Activated CD4-positive, alpha-beta T cell treated with anti-CD3 and anti-CD28 coated beads for 4 hours (primary cell): ENCODE results near the gene MINK1.
"Not testable (repeated sequence)": the region's sequence is repeated elsewhere in the genome, so short reads cannot be mapped to it uniquely, and the experiment has no call there.

Source experiments
- DNase-seq, 2 donors: peaks; one replicate each; pipeline ENCODE4 v3.0.0-alpha.2; 2020

Gene MINK1

DNA sequence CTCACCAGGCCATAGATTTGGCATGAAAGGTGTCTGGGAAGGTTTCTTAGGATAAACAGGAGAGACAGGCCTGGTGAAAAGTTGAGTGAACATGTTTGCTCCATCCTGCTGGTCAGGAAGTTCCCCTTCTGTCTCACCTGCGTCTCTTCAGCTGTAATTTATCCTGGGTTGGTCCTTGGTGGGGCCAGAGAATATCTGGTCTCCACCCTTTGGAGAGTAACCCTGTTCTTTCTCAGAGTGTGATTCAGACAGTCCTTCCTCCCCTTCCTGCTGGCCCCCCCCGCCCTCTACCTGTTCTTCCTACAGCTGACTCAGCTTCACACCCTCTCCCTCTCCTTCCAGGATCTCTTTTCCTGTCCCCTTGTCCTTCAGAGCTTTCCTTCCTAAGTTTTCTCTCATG lies 17.1 kb downstream of the MINK1 start:
- DNase-seq, result no peak

DNA sequence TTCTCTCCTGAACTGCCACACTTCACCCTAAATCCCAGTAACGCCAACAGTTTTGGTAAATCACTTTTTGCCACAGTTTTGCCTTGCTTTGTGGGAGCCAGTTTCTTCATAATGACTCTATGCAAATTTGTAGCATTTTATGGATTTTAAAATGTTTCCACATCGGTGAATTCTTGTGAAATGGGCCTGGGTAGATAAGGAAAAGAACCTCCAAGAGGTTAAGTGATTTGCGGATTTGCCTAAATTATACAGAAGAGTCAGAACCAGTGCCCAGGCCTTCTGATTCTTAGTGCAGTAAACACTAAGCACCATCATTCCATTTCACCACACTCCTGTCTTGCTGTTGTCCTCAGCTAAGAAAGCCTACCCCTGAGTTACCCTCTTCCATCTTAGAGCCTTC lies 17.9 kb downstream of the MINK1 start:
- no peak for DNase-seq

DNA sequence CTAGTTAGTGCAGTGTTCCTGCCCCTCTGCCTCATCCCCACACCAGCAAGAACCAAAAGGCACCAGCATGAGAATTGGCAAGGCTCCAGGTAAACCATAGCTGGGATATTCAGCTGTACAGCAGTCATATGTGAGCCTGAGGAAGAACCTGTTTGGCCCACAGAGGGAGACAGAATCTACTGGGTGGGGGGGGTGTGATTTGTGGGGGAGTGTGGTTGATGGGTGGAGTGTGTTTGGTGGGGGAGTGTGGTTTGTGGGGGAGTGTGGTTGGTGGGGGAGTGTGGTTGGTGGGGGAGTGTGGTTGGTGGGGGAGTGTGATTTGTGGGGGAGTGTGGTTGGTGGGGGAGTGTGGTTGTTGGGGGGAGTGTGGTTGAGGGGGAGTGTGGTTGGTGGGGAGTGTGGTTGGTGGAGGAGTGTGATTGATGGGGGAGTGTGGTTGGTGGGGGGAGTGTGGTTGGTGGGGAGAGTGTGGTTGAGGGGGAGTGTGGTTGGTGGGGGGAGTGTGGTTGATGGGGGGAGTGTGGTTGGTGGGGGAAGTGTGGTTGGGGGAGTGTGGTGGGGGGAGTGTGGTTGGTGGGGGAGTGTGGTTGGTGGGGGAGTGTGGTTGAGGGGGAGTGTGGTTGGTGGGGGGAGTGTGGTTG lies 19.5 kb downstream of the MINK1 start:
- DNase-seq, result no peak

- no peak for DNase-seq
Observed at GRCh38 chr17:4853208-4853671, 20.1 kb downstream of the MINK1 start.

DNA sequence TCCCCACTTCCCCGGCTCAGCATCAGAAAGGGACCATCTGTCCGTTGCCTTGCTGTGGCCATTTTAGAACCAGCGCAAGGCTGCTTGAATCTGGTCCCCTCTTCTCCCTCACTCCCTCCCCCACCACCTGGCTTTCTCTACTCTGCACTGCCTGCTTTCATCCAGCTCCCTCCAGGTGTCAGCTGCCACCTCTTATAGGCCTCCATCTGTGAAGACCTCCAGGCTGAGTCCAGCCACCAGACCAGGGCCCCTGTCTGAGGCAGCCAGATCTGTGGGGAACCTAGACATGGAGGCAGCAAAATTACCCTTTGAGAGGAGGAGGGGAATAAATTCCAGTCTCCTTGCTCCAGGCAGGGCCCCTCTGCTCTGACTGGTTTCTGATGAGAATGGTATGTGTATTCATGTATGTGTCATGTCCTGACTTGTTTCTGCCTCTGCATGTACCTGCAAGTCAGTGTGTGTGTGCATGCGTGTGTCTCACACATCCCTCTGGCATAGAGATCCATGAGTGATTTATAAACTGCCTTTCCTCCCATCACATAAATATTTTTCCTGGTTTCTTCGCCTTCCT lies 21.1 kb downstream of the MINK1 start:
- no peak for DNase-seq

- no peak for DNase-seq
Observed at GRCh38 chr17:4856271-4856936, 23.3 kb downstream of the MINK1 start.

DNA sequence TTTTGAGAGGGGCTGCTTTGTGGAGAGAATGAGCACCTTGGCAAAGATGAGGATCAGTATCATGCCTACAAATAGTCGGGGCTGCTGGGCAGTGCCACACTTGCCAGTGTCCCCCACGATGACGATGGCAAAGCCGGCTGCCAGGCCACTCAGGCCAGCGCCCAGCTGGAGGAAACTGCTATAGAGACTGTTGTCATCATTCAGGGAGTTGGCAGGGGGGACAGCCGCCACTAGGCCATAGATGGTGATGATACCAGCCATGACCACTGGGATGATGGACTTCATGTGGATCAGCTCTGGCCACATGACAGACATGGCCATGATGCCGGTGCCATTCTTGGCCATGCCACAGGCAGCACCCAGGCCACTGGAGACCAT lies 23.8 kb downstream of the MINK1 start:
- no peak for DNase-seq

DNA sequence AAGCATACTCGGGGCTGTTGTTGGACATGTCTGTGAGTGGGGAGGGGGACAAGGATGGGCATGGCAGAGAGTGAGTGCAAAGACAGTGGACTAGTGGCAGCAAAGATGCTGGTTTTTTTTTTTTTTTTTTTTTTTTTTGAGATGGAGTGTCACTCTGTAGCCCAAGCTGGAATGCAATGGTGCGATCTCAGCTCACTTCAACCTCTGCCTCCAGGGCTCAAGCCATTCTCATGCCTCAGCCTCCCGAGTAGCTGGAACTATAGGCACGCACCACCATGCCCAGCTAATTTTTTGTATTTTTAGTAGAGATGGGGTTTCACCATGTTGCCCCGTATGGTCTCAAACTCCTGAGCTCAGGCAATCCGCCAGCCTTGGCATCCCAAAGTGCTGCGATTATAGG lies 24.2 kb downstream of the MINK1 start:
- DNase-seq, result not testable (repeated sequence)

DNA sequence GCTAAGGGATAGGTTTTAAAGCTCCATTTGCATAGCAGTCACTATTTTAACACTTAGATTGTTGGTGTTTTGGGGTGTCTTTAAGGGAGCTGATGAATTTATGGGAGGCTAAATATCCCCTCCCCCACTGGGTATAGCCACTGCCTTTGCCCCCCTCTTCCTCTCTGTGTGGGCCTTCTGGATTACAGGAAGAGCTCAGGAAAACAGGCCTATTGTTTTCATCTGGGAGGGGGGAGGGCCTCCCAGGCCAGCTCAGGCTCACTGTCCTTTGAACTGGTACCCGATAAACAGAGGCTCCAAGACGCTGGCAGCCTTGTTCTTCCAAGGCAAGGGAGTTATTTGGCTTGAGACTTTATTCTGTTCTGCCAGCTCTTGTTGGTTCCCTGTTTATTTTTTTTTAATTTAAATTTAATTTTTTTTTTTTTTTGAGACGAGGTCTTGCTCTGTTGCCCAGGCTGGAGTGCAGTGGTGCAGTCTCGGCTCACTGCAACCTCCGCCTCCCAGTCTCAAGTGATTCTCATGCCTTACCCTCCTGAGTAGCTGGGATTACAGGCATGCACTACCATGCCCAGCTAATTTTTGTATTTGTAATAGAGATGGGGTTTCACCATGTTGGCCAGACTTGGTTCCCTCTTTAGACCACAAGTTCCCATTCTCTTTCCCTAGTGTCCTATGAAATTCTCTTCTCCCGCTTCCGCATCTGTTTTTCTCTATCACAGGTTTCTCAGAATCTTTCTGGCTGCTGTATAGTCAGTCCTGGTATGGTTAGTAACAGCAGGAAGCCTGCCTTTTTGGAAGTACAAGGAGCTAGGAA lies 25.1 kb downstream of the MINK1 start:
- DNase-seq, result no peak

DNA sequence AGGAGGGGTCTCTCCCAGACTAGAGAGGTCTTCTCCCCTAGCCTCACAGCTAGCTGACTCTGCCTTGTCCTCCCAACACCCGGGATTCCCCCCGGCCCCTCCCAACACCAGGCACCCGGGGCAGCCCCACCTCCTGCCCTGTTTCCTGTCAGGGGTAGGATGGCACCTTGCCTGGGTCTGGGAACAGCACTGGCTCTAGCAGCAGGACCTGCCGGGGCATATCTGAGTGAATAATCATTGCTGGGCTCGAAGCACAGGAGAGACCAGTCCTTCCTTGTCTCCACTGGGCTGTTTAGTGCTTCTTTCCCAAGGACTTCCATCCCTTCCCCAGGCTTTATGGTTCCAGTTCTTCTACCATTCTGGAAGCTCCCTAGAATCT lies 25.7 kb downstream of the MINK1 start:
- no peak for DNase-seq

- no peak for DNase-seq
Observed at GRCh38 chr17:4859816-4860625, 26.9 kb downstream of the MINK1 start.

DNA sequence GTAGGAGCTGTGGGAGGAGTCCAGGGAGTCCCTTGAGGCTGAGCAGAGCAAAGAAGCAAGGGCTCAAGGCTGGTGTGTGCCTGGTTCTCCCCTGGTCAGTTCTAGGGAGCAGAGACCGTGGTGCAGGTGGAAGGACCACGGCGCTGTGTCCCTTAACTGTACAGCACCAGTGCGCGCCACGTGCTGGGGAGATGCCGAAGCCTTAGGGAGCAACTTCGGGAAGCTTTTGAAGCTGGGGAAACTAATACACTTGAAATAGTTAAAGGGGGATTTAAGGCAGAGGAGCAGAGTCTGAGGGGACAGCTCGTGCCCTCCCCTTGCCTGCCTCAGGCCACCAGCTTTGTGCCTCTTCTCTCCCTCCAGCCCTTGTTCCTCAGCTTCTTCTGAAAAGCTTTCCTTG lies 27.5 kb downstream of the MINK1 start:
- DNase-seq, result no peak

DNA sequence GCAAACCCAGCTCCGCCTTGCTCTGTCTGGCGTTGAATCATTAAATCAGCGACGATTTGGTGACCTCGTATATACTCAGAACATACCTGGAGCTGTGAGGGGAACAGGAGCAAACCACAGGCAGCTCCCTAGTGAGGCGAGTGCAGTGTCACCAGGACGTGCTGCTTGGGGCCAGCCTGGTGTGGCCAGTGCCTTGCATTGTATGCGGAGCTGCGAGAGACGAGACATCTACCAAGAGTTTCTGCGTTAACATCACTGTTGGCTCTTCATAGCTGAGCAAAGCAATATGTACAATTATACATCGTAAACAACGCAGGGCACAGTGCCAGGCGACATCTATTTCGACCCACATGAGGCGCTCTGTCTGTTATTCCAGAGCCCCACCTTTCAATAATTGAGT lies 27.9 kb downstream of the MINK1 start:
- DNase-seq, result no peak

GRCh38 chr17:4862720-4863119 lies 29.6 kb downstream of the MINK1 start:
- no peak for DNase-seq

DNA sequence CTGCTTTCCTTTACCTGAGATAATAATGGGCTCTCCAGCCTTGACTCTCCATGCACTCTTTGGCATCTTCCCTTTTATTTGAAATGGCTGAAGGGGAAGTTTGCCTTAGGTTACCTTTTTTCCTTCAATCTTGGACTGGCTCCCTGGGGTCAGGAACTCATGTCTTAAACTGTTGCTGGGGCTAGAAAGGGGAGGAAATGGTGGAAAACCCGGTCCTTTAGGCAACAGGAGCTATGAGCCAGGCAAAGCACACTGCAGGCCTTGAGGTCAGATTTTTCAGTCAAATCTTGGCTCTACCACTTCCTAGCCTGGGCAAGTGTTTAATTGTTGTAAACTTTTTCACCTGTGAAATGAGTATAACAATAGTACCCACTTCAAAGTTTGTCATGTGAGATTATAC lies 30.2 kb downstream of the MINK1 start:
- DNase-seq, result no peak

- DNase-seq, result not testable (repeated sequence)
Observed at GRCh38 chr17:4867535-4867934, 34.4 kb downstream of the MINK1 start.

DNA sequence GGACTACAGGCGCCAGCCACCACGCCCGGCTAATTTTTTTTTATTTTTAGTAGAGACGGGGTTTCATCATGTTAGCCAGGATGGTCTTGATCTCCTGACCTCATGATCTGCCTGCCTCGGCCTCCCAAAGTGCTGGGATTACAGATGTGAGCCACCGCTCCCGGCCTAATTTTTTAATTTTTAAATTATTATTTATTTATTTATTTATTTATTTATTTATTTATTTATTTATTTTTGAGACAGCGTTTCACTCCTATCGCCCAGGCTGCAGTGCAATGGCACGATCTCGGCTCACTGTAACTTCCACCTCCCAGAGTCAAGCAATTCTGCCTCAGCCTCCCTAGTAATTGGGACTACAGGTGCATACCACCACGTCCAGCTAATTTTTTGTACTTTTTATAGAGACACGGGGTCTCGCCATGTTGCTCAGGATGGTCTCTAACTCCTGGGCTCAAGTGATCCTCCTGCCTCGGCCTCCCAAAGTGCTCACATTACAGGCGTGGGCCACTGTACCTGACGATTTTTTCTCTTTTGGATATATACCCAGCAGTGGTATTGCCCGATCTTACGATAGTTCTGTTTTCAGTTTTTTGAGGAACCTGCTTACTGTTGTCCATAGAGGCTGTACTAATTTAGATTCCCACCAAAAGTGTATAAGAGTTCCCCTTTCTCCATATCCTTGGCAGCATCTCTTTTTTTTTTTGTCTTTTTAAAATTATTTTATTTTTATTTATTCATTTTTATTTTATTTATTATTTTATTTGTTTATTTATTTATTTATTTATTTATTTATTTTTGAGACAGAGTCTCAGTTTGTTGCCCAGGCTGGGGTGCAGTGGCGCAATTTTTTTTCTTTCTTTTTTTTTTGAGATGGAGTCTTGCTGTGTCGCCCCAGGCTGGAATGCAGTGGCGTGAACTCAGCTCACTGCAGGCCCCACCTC lies 36.2 kb downstream of the MINK1 start:
- not testable (repeated sequence) for DNase-seq

DNA sequence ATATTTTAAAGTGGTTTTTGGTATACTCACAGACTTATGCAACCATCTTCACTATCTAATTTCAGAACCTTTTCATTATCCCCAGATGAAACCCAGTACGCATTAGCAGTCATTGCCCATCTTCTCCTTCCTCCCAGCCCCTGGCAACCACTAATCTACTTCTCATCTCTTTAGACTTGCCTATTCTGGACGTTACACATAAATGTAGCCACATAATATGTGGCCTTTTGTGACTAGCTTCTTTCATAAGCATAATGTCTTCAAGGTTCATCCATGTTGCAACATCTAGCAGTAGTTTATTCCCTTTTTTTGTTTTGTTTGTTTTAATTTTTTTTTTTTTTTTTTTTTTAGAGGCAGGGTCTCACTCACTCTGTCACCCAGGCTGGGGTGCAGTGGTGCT lies 37.7 kb downstream of the MINK1 start:
- DNase-seq, result no peak

- DNase-seq, result no peak
Observed at GRCh38 chr17:4872786-4873185, 39.6 kb downstream of the MINK1 start.

DNA sequence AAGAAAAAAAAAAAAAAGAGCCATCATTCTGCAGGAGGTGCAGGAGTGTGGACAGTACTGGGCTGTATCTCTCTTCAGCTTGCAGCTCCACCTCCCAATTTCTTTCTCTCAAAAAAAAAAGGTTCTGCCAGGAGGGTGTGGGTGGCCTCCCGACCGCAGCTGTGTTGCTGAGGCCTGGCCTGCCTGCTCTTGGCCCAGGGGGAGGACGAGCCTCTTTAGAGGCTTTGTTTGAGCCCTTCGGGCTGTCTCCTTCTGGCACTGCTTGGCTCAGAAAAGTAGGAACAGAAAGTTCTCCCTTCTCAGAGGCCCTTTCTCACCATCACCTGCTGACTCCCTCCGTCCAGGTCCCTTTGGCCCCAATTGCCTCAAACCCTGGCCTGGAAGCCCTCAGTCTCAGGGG lies 43.9 kb downstream of the MINK1 start:
- DNase-seq, result no peak

GRCh38 chr17:4879601-4880000 lies 46.5 kb downstream of the MINK1 start:
- DNase-seq, result no peak

- DNase-seq, result no peak
Observed at GRCh38 chr17:4880857-4881256, 47.7 kb downstream of the MINK1 start.
